ENCODE results near the gene PLA2G2F. TPM values are rescaled to one million over a fixed set of nuclear protein-coding genes. Genes with fewer than 3 reads are reported as not detected.
A peak's percentile ranks its signal among the peaks of the same experiment; 100 is the strongest.

PLA2G2F gene
- total and polyA plus RNA-seq, 10 of the 15 experiments (the other 5 are each of a cell fraction or from before 2014, with no cell fraction given): 0.03 TPM; not detected in 9

DNA sequence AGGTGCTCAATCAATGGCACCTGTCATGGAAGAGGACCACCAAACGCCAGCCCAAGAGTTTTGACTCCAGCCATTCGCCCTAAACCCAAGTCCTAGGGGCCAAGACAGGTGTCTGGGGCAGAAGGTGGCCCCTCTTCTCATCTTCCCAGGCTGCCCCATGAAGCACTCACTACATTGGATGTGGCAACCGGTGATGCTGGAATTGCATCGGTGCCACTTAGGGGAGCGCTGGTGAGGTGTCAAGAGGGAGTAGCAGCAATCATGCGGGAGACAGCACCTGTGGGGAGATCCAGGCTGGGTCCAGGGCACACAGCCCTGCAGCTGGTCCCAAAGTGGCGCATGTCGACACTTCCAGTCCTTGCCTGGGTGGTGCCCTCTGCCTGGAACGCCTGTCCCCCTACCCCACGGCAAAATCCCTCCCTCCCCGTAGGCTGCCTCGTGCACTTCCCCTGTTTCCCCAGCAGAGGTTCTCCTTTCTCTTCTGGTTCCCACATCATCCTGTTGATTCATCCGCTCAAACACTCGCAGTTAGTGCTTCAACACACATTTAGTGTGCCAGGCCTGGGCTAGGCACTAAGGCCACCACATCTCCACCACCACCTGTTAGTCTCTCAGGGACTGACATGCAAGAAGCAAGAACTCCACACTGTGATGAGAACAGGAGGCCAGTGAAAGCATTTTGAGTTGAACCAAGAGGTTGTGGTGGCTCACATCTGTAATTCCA, 38.3 kb upstream of the PLA2G2F start (continued):
- TF ChIP-seq ELK1 (IDR thresholded peaks at IDR 0.05; ENCODE audit: low read depth, low read length) (no peak), FOXK2 (IDR thresholded peaks at IDR 0.05) (no peak), MYB (IDR thresholded peaks at IDR 0.05; ENCODE audit: borderline replicate concordance, low read depth, low read length) (no peak), TBL1XR1 (IDR thresholded peaks at IDR 0.05; ENCODE audit: low read depth, low read length) (no peak), IRF4 (IDR thresholded peaks at IDR 0.05; ENCODE audit: low read depth, low read length) (0 out of 2 replicates have a peak, but pooled peaks have one; percentile 27), BCL11A (IDR thresholded peaks at IDR 0.05; ENCODE audit: low read depth, low read length) (no peak), RB1 (IDR thresholded peaks at IDR 0.05; ENCODE audit: borderline replicate concordance) (peak; percentile 62; the same call in 1 of the 2 replicates), MXI1 (IDR thresholded peaks at IDR 0.05; ENCODE audit: low read depth, low read length) (no peak), MEF2B (IDR thresholded peaks at IDR 0.05; ENCODE audit: partially characterized antibody, poor library complexity, severe bottlenecking) (peak; percentile 10), RAD21 (IDR thresholded peaks at IDR 0.05; ENCODE audit: insufficient read depth, low read depth, low read length) (peak; percentile 94), EGR1 (IDR thresholded peaks at IDR 0.05; ENCODE audit: borderline replicate concordance in 1 of 2, low read depth in 2 of 2, low read length in 2 of 2) (no peak), SPI1 (IDR thresholded peaks at IDR 0.05; ENCODE audit: borderline replicate concordance, insufficient read depth, low read depth, low read length) (peak; percentile 34; the same call in 1 of the 2 replicates), HCFC1 (IDR thresholded peaks at IDR 0.05; ENCODE audit: low read length) (no peak), STAT1 (conservative IDR thresholded peaks at IDR 0.05) (no peak), DPF2 (IDR thresholded peaks at IDR 0.05) (no peak), RUNX3 (IDR thresholded peaks at IDR 0.05; ENCODE audit: low read length) (no peak), SKIL (IDR thresholded peaks at IDR 0.05; ENCODE audit: low read depth, poor library complexity, severe bottlenecking) (no peak), YY1 (IDR thresholded peaks at IDR 0.05; ENCODE audit: low read depth, low read length) (0 out of 2 replicates have a peak, but pooled peaks have one; percentile 68), PKNOX1 (IDR thresholded peaks at IDR 0.05) (no peak), ZZZ3 (IDR thresholded peaks at IDR 0.05; ENCODE audit: control insufficient read depth, insufficient read length, low read depth) (no peak), ZNF384 (IDR thresholded peaks at IDR 0.05; ENCODE audit: borderline replicate concordance, low read depth, low read length) (no peak), ATF7 (IDR thresholded peaks at IDR 0.05; ENCODE audit: low read depth) (no peak), EP300 (IDR thresholded peaks at IDR 0.05; ENCODE audit: borderline replicate concordance in 1 of 2, control insufficient read depth in 1 of 2, low read depth in 2 of 2, low read length in 2 of 2) (no peak), SUZ12 (IDR thresholded peaks at IDR 0.05; ENCODE audit: unreplicated experiment) (no peak)

Data from GM12878 (cell line).